ENCODE results near the gene TGFB2.

DNA sequence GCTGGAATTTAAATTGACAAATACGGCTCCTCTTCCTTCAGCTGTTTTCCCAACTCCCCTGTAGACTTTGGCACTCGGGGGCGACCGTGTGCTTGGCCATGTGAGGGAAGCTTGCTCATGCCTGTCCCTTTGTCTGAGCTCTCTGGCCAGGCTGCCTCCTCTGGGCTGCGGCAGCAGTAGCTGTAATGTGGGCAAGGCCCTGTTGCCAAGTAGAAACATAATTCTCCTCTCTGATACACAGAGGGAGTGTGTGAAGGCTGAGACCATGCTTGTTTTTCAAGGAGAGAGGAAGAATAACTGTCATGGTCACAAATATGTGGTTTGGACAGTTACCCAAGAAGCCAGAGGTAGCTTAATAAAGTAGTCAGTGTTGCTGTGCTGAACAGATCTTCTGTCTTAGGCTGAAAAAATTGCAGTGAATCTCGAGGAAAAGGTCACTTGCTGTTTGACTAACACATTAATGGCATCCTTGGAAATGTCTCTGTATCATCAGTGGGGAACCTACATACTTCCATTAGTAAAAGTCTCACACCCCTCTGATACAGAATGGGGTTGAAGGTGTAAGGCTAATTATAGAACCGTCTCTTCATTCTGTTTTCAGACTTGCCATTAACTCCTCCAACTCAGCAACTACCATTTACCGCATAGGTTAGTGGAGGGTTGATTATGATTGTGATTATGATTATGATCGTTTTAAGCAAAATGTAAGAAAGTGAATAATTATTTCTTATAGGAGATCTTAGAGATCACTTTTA, 94.6 kb downstream of the TGFB2 start:
- TF ChIP-seq, protein P1, sequence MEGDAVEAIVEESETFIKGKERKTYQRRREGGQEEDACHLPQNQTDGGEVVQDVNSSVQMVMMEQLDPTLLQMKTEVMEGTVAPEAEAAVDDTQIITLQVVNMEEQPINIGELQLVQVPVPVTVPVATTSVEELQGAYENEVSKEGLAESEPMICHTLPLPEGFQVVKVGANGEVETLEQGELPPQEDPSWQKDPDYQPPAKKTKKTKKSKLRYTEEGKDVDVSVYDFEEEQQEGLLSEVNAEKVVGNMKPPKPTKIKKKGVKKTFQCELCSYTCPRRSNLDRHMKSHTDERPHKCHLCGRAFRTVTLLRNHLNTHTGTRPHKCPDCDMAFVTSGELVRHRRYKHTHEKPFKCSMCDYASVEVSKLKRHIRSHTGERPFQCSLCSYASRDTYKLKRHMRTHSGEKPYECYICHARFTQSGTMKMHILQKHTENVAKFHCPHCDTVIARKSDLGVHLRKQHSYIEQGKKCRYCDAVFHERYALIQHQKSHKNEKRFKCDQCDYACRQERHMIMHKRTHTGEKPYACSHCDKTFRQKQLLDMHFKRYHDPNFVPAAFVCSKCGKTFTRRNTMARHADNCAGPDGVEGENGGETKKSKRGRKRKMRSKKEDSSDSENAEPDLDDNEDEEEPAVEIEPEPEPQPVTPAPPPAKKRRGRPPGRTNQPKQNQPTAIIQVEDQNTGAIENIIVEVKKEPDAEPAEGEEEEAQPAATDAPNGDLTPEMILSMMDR (optimal IDR thresholded peaks at IDR 0.05 in 1 of 3, IDR thresholded peaks at IDR 0.05 in 1 of 3, conservative IDR thresholded peaks at IDR 0.05 in 1 of 3; ENCODE audit: extremely low read depth in 1 of 3, insufficient read depth in 2 of 3, low read length in 3 of 3): no peak
- no peak for TF ChIP-seq EZH2 (IDR thresholded peaks at IDR 0.05; ENCODE audit: low read length)

All from keratinocyte (primary cell).